GM12878 (cell line): ENCODE results near the gene SMIM5. TPM values are rescaled to one million over a fixed set of nuclear protein-coding genes. Genes with fewer than 3 reads are reported as not detected.

ENCODE experiments used
- ATAC-seq: fragments of 200-7000 bp; cut with Tn5 transposase; 3 replicates; pipeline ENCODE4 v1.9.1; 2020; ENCODE audit warnings: mild to moderate bottlenecking, moderate library complexity
- BruUV-seq: library from RNA; stranded (reverse); fragments of 400-500 nt; replicated peaks from 2 replicates; lab custom pipeline; 2021; lab: Mats Ljungman, UMichigan
- CTCF ChIA-PET: fragments of 300-600 bp; sonication (Branson Sonifier 250); formaldehyde crosslinking; extraction: SDS; loops from one replicate; lab custom pipeline; 2021; ENCODE audit warnings: inconsistent platforms; lab: Yijun Ruan, JAX
- POLR2A ChIA-PET: fragments of 350-600 bp; formaldehyde crosslinking; extraction: SDS; loops from one replicate; lab custom pipeline; 2021; ENCODE audit warnings: inconsistent platforms; lab: Charles Lee
- RAD21 ChIA-PET: fragments of 300-600 bp; sonication (Branson Sonifier 250); formaldehyde crosslinking; loops from one replicate; lab custom pipeline; 2023; ENCODE audit warnings: antibody characterized with exemption; ENCODE audit not compliant: unreplicated experiment; lab: Charles Lee
- SMC1A ChIA-PET: fragments of 300-600 bp; sonication (Branson Sonifier 250); formaldehyde crosslinking; loops from one replicate; lab custom pipeline; 2023; ENCODE audit not compliant: unreplicated experiment, uncharacterized antibody; lab: Charles Lee
- DNase-seq: peaks from one replicate; pipeline ENCODE4 v3.0.0-alpha.2; 2011; ENCODE audit warnings: low read depth, low spot score
- FAIRE-seq: peaks from 3 replicates; lab custom pipeline; 2011; peaks lifted over from hg19 to GRCh38; lab: Jason Lieb, UNC
- H2AFZ ChIP-seq: 2 replicates; pipeline ENCODE4 v1.6.0; 2011; ENCODE audit warnings: low read depth, low read length, control low read depth; ENCODE audit not compliant: control insufficient read depth
- H3K27ac ChIP-seq: 2 replicates; pipeline ENCODE4 v1.5.1; 2011; ENCODE audit warnings: control low read depth; ENCODE audit not compliant: control insufficient read depth, insufficient read depth
- H3K27me3 ChIP-seq, 2 experiments: replicated peaks in 1 of 2; 2 replicates each; pipeline versions ENCODE4 v1.6.0 to v1.6.1; 2011; ENCODE audit warnings: low read length in 1 of 2; ENCODE audit not compliant: control insufficient read depth in 2 of 2, insufficient read depth in 2 of 2
- H3K36me3 ChIP-seq, 2 experiments: 2 replicates each; pipeline ENCODE4 v1.5.1; 2011; ENCODE audit warnings: low read length in 1 of 2; ENCODE audit not compliant: control insufficient read depth in 2 of 2, insufficient read depth in 2 of 2
- H3K4me1 ChIP-seq: 2 replicates; pipeline ENCODE4 v1.6.1; 2011; ENCODE audit warnings: mild to moderate bottlenecking, low read length, moderate library complexity, mixed read lengths; ENCODE audit not compliant: control insufficient read depth, insufficient read depth
- H3K4me2 ChIP-seq: 2 replicates; pipeline ENCODE4 v1.6.0; 2011; ENCODE audit warnings: control low read depth; ENCODE audit not compliant: control insufficient read depth, insufficient read depth
- H3K4me3 ChIP-seq: fragments of 200-600 bp; sonication (generic); 2 replicates; pipeline ENCODE4 v1.5.1; 2016
- H3K79me2 ChIP-seq: 2 replicates; pipeline ENCODE4 v1.6.0; 2011; ENCODE audit warnings: low read length; ENCODE audit not compliant: control insufficient read depth, insufficient read depth
- H3K9ac ChIP-seq: 2 replicates; pipeline ENCODE4 v1.8.0; 2011; ENCODE audit warnings: low read length, control low read depth, mixed read lengths; ENCODE audit not compliant: control insufficient read depth, insufficient read depth
- H3K9me3 ChIP-seq: replicated peaks from 3 replicates; pipeline ENCODE4 v1.5.1; 2011; ENCODE audit warnings: mild to moderate bottlenecking, low read length; ENCODE audit not compliant: control insufficient read depth, insufficient read depth
- H4K20me1 ChIP-seq: 2 replicates; pipeline ENCODE4 v1.6.0; 2011; ENCODE audit not compliant: control insufficient read depth, insufficient read depth
- ATF7 ChIP-seq: fragments of 450-650 bp; IDR thresholded peaks from 2 replicates; pipeline ENCODE4 v1.6.1; 2016; ENCODE audit warnings: low read depth, mild to moderate bottlenecking
- BHLHE40 ChIP-seq, 2 experiments: fragments of 450-650 bp in 1 of 2; IDR thresholded peaks; 2 replicates each; pipeline ENCODE4 v1.6.1; 2011 to 2017; ENCODE audit warnings: low read depth in 2 of 2, borderline replicate concordance in 1 of 2, improper control_type of control experiment in 1 of 2, low read length in 1 of 2, mild to moderate bottlenecking in 1 of 2
- NR2C1 ChIP-seq: fragments of 450-650 bp; IDR thresholded peaks from 2 replicates; pipeline ENCODE4 v1.6.1; 2017; ENCODE audit warnings: antibody characterized with exemption, mild to moderate bottlenecking, moderate library complexity
- REST ChIP-seq: IDR thresholded peaks from 2 replicates; pipeline ENCODE4 v1.6.1; 2012; ENCODE audit warnings: mild to moderate bottlenecking, low read depth, low read length
- SKIL ChIP-seq: fragments of 450-650 bp; IDR thresholded peaks from 2 replicates; pipeline ENCODE4 v1.6.1; 2017; ENCODE audit warnings: mild to moderate bottlenecking, low read depth, inconsistent platforms; ENCODE audit not compliant: poor library complexity, severe bottlenecking
- TAF1 ChIP-seq: IDR thresholded peaks from 2 replicates; pipeline ENCODE4 v1.6.1; 2011; ENCODE audit warnings: mild to moderate bottlenecking, low read depth, low read length, borderline replicate concordance
- TCF12 ChIP-seq: IDR thresholded peaks from 2 replicates; pipeline ENCODE4 v1.6.1; 2011; ENCODE audit warnings: low read depth, mild to moderate bottlenecking, low read length
- TCF7 ChIP-seq: IDR thresholded peaks from 2 replicates; pipeline ENCODE4 v1.6.1; 2014; ENCODE audit warnings: antibody characterized with exemption, borderline replicate concordance
- WGBS: methylation state at CpG from one replicate; pipeline ENCODE4 v1.1.6; 2016; ENCODE audit warnings: low lambda C conversion rate; ENCODE audit not compliant: insufficient replicate concordance, insufficient coverage; ENCODE audit errors: missing lambda C conversion rate; 5-methylcytosine and 5-hydroxymethylcytosine counted together
- in situ Hi-C: fragments of 300-500 bp; cut with MboI; formaldehyde crosslinking; loops from 9 replicates; pipeline ENCODE4 v1.14.3; 2018; ENCODE audit warnings: mixed read lengths
- intact Hi-C: fragments of 100-400 bp; cut with micrococcal nuclease; formaldehyde crosslinking; loops from one replicate; pipeline ENCODE4 v1.14.2; 2022; ENCODE audit not compliant: unreplicated experiment
- polyA plus RNA-seq, 11 experiments: library from polyadenylated mRNA; depleted of rRNA in 4 of 11; unstranded in 6 of 11; stranded (reverse) in 5 of 11; fragments of >200 nt; fragmentation: Nextera tagmentation in 4 of 11; fragmentation: Illumina TruSeq in 1 of 11; extraction: Ambion mirVana in 4 of 11; extraction: Trizol in 1 of 11; gene quantifications; 1 replicate in 1 of 11; 2 replicates in 10 of 11; pipeline versions ENCODE4 v1.2.1 to v1.2.3, GENCODE V29; 2011 to 2016; ENCODE audit warnings: inconsistent platforms in 2 of 11, missing spikeins in 2 of 11, low read depth in 1 of 11
- total RNA-seq, 4 experiments: library from RNA; depleted of rRNA in 3 of 4; stranded (reverse); fragments of >200 nt in 3 of 4; fragmentation: Illumina TruSeq in 1 of 4; extraction: Trizol in 1 of 4; gene quantifications; 2 replicates each; pipeline versions ENCODE4 v1.2.1 to v1.2.3, GENCODE V29; 2013 to 2021

The SMIM5 gene
- total and polyA plus RNA-seq, 10 of the 15 experiments (the other 5 are each of a cell fraction or from before 2014, with no cell fraction given): 0.08 to 0.11 TPM; not detected in 8

- FAIRE-seq: no peak
- ChIA-PET CTCF (interaction anchor here (0.9 to 13.0 kb wide), 4 partner anchors 23 to 123 kb away, joined by 3 to 349 read pairs (median 172); a partner anchor contains a TSS), RAD21 (interaction anchor here (6.3 kb wide), 1 partner anchor 118 kb away, joined by 148 read pairs; no protein-coding TSS in a partner anchor), POLR2A (no interaction called here), SMC1A (no interaction called here)
- no peak overlapping the region for H3K27ac ChIP-seq
- WGBS: 81% methylated on average over 24 of the region's 26 CpGs
- no peak for ATAC-seq
- no peak overlapping the region for H3K4me2 ChIP-seq
- in situ Hi-C loops: loop anchor here (10.0 kb wide), 1 partner anchor 115 kb away; no protein-coding TSS in a partner anchor
- H2AFZ ChIP-seq: no peak overlapping the region
- no peaks in the 10 kb centered on the region for H3K9me3 ChIP-seq
- no peak overlapping the region for H3K4me3 ChIP-seq
- peaks cover 8% of the 10 kb centered on the region for H3K4me1 ChIP-seq
- H3K9ac ChIP-seq: no peak overlapping the region
- intact Hi-C loops: no loop called here
- H3K27me3 ChIP-seq: no peaks in the 10 kb centered on the region
- H3K36me3 ChIP-seq: peaks cover 0 to 2% of the 10 kb centered on the region in 2 experiments; a peak in 2 of 4 replicates
- no peaks in the 10 kb centered on the region for H4K20me1 ChIP-seq
- no peak for TF ChIP-seq TCF7
- TF ChIP-seq NR2C1: no peak
- no peak for TF ChIP-seq REST
- no peak for TF ChIP-seq TCF12
- TF ChIP-seq BHLHE40 (IDR thresholded peaks at IDR 0.05; ENCODE audit: borderline replicate concordance in 1 of 2, low read depth in 2 of 2, low read length in 1 of 2): no peak
- TF ChIP-seq TAF1: no peak
- TF ChIP-seq ATF7: no peak
- TF ChIP-seq SKIL: no peak
- no TSS peak for BruUV-seq
- no peak for DNase-seq
- no peaks in the 10 kb centered on the region for H3K79me2 ChIP-seq
Observed at GRCh38 chr17:75630071-75630917, 2.9 kb upstream of the SMIM5 start.
